A673 (cell line): ENCODE data around the gene CAPN13. TPM values are rescaled to one million over a fixed set of nuclear protein-coding genes. Genes with fewer than 3 reads are reported as not detected.

ENCODE experiments used
- BruUV-seq: library from RNA; stranded (reverse); fragments of 400-500 nt; replicated peaks from 2 replicates; lab custom pipeline; 2021; lab: Mats Ljungman, UMichigan
- CTCF ChIA-PET: fragments of 300-600 bp; sonication (Branson Sonifier 250); formaldehyde crosslinking; loops from one replicate; lab custom pipeline; 2022; ENCODE audit warnings: antibody characterized with exemption; lab: Charles Lee
- POLR2A ChIA-PET: fragments of 300-600 bp; sonication (Branson Sonifier 250); formaldehyde crosslinking; loops from one replicate; lab custom pipeline; 2022; ENCODE audit warnings: antibody characterized with exemption; ENCODE audit not compliant: low non-redundant PET; lab: Charles Lee
- DNase-seq: peaks from one replicate; pipeline ENCODE4 v3.0.0-alpha.2; 2015; ENCODE audit warnings: low spot score
- H3K27ac ChIP-seq: fragments of 200-600 bp; sonication (generic); 2 replicates; pipeline ENCODE4 v1.5.1; 2016; ENCODE audit warnings: mixed run types, low read depth, mild to moderate bottlenecking, mixed read lengths, antibody characterized with exemption, low read length; ENCODE audit not compliant: poor library complexity, severe bottlenecking
- H3K27me3 ChIP-seq: fragments of 200-600 bp; sonication (generic); replicated peaks from 2 replicates; pipeline ENCODE4 v1.6.1; 2017; ENCODE audit warnings: mixed run types, low read depth, mild to moderate bottlenecking, mixed read lengths, antibody characterized with exemption, low read length; ENCODE audit not compliant: insufficient read depth, poor library complexity
- H3K36me3 ChIP-seq: fragments of 200-600 bp; sonication (generic); 2 replicates; pipeline ENCODE4 v1.6.1; 2016; ENCODE audit warnings: mixed run types, mild to moderate bottlenecking, mixed read lengths, antibody characterized with exemption, low read length; ENCODE audit not compliant: insufficient read depth, poor library complexity, severe bottlenecking
- H3K4me1 ChIP-seq: fragments of 200-600 bp; sonication (generic); 2 replicates; pipeline ENCODE4 v1.6.1; 2017; ENCODE audit warnings: mixed run types, mild to moderate bottlenecking, mixed read lengths, antibody characterized with exemption, low read length; ENCODE audit not compliant: insufficient read depth, poor library complexity, severe bottlenecking
- H3K4me3 ChIP-seq: fragments of 200-600 bp; sonication (generic); 2 replicates; pipeline ENCODE4 v1.5.1; 2016; ENCODE audit warnings: low read depth, mixed run types, mild to moderate bottlenecking, mixed read lengths, low read length; ENCODE audit not compliant: poor library complexity, severe bottlenecking
- H3K9me3 ChIP-seq: fragments of 200-600 bp; sonication (generic); 2 replicates; pipeline ENCODE4 v1.6.1; 2016; ENCODE audit warnings: mixed run types, low read depth, mild to moderate bottlenecking, mixed read lengths, antibody characterized with exemption, low read length; ENCODE audit not compliant: poor library complexity, severe bottlenecking
- CTCF ChIP-seq: fragments of 300-800, 200-600 bp; sonication (generic); conservative IDR thresholded peaks from 2 replicates; pipeline ENCODE4 v1.5.1; 2017; ENCODE audit warnings: low read depth, mild to moderate bottlenecking, antibody characterized with exemption, low read length, moderate library complexity, mixed read lengths
- EZH2 ChIP-seq: fragments of 200-600 bp; sonication (generic); IDR thresholded peaks from 2 replicates; pipeline ENCODE4 v1.6.1; 2017; ENCODE audit warnings: borderline replicate concordance, low read depth, mild to moderate bottlenecking, mixed read lengths, antibody characterized with exemption, low read length; ENCODE audit not compliant: poor library complexity, severe bottlenecking
- intact Hi-C: fragments of 100-400 bp; cut with micrococcal nuclease; formaldehyde crosslinking; loops from one replicate; pipeline ENCODE4 v1.10.0; 2022; ENCODE audit not compliant: unreplicated experiment
- total RNA-seq: library from RNA; stranded (reverse); gene quantifications from 2 replicates; pipeline ENCODE4 v1.2.3, GENCODE V29; 2021

CAPN13 gene
- total RNA-seq, 1 experiment from 2014 or later = not detected

DNA sequence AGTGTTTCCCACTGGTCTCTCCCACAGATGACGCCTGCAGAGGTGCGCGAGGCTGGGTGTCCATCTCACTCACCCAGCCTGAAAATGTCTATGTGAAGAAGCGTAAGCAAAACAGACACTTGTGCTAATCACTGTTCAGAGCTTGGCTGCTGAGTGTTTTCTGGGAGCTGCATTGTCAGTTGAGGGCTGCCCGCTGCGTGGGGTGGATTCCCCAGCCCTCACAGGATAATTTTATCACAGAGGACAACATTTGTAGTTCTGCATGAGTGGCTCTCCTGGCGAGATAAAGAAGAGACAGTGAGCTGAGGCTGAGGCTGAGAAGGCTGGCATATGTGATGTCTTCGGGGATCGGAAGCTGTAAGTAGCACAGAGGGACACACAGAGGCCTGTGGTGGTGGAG lies 16.2 kb upstream of the CAPN13 start:
- H3K4me3 ChIP-seq = no peak overlapping the region
- ChIA-PET CTCF (no interaction called here), POLR2A (no interaction called here)
- TF ChIP-seq CTCF (no peak), EZH2 (no peak)
- BruUV-seq = no TSS peak
- H3K9me3 ChIP-seq = peaks cover 2% of the 10 kb centered on the region
- intact Hi-C loops = no loop called here
- DNase-seq = no peak
- no peaks in the 10 kb centered on the region for H3K4me1 ChIP-seq
- no peak overlapping the region for H3K27ac ChIP-seq
- H3K27me3 ChIP-seq = no peaks in the 10 kb centered on the region
- H3K36me3 ChIP-seq = no peaks in the 10 kb centered on the region

GRCh38 chr2:30821960-30822359 lies 14.7 kb upstream of the CAPN13 start:
- ChIA-PET CTCF (no interaction called here), POLR2A (no interaction called here)
- no peak for DNase-seq
- intact Hi-C loops = no loop called here
- Histone ChIP-seq H3K4me3 (no peak overlapping the region), H3K27me3 (no peaks in the 10 kb centered on the region), H3K36me3 (no peaks in the 10 kb centered on the region), H3K9me3 (no peaks in the 10 kb centered on the region), H3K4me1 (no peaks in the 10 kb centered on the region), H3K27ac (no peak overlapping the region)
- TF ChIP-seq EZH2 = no peak
- BruUV-seq = no TSS peak

DNA sequence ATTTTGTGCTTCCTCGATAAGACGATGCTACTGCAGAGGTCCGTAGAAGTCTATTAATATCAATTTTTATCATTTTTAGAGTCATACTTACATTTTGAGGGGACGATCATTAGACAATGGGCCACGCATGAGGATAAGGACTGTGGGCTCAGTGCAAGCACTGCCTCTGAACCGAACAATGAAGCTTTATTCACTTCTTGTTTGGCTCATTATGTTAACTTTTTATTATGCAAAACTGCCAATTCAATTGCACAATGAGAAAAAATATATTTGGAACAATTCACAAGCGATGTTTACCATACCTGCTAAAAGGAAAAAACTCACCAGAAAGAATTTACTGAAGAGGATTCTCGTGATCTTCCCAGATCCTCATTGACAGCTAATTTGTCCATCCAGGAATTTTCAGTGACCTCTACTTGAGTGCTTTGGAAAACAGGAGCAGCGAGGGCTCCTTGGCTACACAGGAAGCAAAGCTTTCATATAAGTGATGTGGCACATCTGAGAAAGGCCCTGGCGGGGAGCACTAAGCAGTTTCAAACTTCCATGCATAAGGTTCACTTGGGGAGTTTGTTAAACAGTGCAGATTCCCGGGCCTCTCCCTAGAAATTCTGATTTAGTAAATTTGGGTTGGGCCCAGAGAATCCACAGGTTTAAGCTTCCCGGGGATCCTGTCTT lies 13.3 kb upstream of the CAPN13 start:
- CTCF ChIA-PET = no interaction called here
- intact Hi-C loops = no loop called here
- BruUV-seq = no TSS peak

More for the DNA sequence above, 13.3 kb upstream of the CAPN13 start:
- no peak overlapping the region for H3K4me3 ChIP-seq
- H3K36me3 ChIP-seq = no peaks in the 10 kb centered on the region
- TF ChIP-seq EZH2 (no peak), CTCF (no peak)
- H3K27ac ChIP-seq = no peak overlapping the region
- DNase-seq = no peak
- H3K4me1 ChIP-seq = no peaks in the 10 kb centered on the region
- H3K9me3 ChIP-seq = no peaks in the 10 kb centered on the region
- POLR2A ChIA-PET = no interaction called here
- no peaks in the 10 kb centered on the region for H3K27me3 ChIP-seq
